OCI-LY1 (cell line): Measurements from ENCODE around the gene SYT7.

ENCODE experiments used
- H2AFZ ChIP-seq: fragments of 200-600 bp; sonication (generic), shearing (Covaris generic); 2 replicates; pipeline ENCODE4 v1.6.0; 2014; ENCODE audit warnings: antibody characterized with exemption, mild to moderate bottlenecking, low read length
- H3F3A ChIP-seq: fragments of 200-600 bp; sonication (generic), shearing (Covaris generic); 2 replicates; pipeline ENCODE4 v1.6.0; 2014; ENCODE audit warnings: mild to moderate bottlenecking, antibody characterized with exemption, low read length, moderate library complexity; ENCODE audit not compliant: insufficient read depth
- H3K27ac ChIP-seq: fragments of 200-600 bp; sonication (generic); 2 replicates; pipeline ENCODE4 v1.5.1; 2014; ENCODE audit warnings: low read length, mixed run types, mild to moderate bottlenecking, low read depth; ENCODE audit not compliant: poor library complexity, severe bottlenecking
- H3K27me3 ChIP-seq: fragments of 200-600 bp; sonication (generic); 2 replicates; pipeline ENCODE4 v1.6.0; 2014; ENCODE audit warnings: antibody characterized with exemption, mild to moderate bottlenecking, low read length, moderate library complexity; ENCODE audit not compliant: insufficient read depth
- H3K36me3 ChIP-seq: fragments of 200-600 bp; sonication (generic); 2 replicates; pipeline ENCODE4 v1.6.1; 2014; ENCODE audit warnings: mild to moderate bottlenecking, antibody characterized with exemption, low read length, moderate library complexity, mixed read lengths; ENCODE audit not compliant: insufficient read depth
- H3K4me1 ChIP-seq: fragments of 200-600 bp; sonication (generic); 2 replicates; pipeline ENCODE4 v1.5.1; 2014; ENCODE audit warnings: mild to moderate bottlenecking, low read length, moderate library complexity; ENCODE audit not compliant: insufficient read depth, severe bottlenecking
- H3K4me2 ChIP-seq: fragments of 200-600 bp; sonication (generic), shearing (Covaris generic); 2 replicates; pipeline ENCODE4 v1.6.1; 2014; ENCODE audit warnings: low read length
- H3K4me3 ChIP-seq: fragments of 200-600 bp; sonication (generic); 2 replicates; pipeline ENCODE4 v1.5.1; 2014; ENCODE audit warnings: low read length, low read depth, mild to moderate bottlenecking, mixed read lengths; ENCODE audit not compliant: poor library complexity, severe bottlenecking
- H3K79me2 ChIP-seq: fragments of 200-600 bp; shearing (Covaris generic); 2 replicates; pipeline ENCODE4 v1.6.1; 2016; ENCODE audit warnings: mixed run types, low read length, mixed read lengths; ENCODE audit not compliant: insufficient read depth
- H3K9ac ChIP-seq: fragments of 200-600 bp; sonication (generic), shearing (Covaris generic); 2 replicates; pipeline ENCODE4 v1.6.1; 2014; ENCODE audit warnings: mild to moderate bottlenecking, low read length, mixed read lengths
- H3K9me2 ChIP-seq: fragments of 200-600 bp; sonication (generic), shearing (Covaris generic); 2 replicates; pipeline ENCODE4 v1.6.1; 2014; ENCODE audit warnings: low read depth, mild to moderate bottlenecking, low read length, mixed read lengths
- H3K9me3 ChIP-seq: fragments of 200-600 bp; shearing (Covaris generic); 2 replicates; pipeline ENCODE4 v1.6.1; 2014; ENCODE audit warnings: low read length, mixed read lengths
- H4K20me1 ChIP-seq: fragments of 200-600 bp; sonication (generic), shearing (Covaris generic); 2 replicates; pipeline ENCODE4 v1.6.0; 2016; ENCODE audit warnings: mild to moderate bottlenecking, low read length; ENCODE audit not compliant: insufficient read depth
- EZH2 ChIP-seq: fragments of 200-600 bp; sonication (generic), shearing (Covaris generic); IDR thresholded peaks from 2 replicates; pipeline ENCODE4 v1.8.0; 2017; ENCODE audit warnings: borderline replicate concordance, mixed run types, mild to moderate bottlenecking, antibody characterized with exemption, low read length, moderate library complexity, mixed read lengths
- TF ChIP-seq, protein P1 (sequence below): fragments of 200-600 bp; sonication (generic), shearing (Covaris generic); IDR thresholded peaks from 2 replicates; pipeline ENCODE4 v1.5.1; 2017; ENCODE audit warnings: mild to moderate bottlenecking, antibody characterized with exemption, low read length, moderate library complexity, mixed read lengths

Gene SYT7

DNA sequence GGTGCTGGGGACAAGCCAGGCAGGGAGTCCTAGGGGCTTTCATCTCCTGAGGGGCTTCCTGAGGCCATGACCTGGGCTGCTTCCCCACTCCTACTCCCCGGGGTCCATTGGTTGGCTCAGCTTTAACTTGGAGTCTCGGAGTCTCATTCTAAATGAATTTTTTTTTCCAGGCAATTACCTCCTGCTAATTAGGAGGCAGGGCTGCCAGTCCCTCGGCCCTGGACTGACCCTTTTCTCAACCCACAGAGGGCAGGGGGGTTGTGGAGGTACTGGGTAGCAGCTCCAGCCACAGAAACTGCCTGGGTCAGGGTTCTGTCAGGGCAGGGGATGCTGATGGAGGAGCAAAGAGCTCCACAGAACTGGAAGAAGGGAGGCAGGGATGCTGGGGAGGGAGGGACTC, 11.9 kb downstream of the SYT7 start:
- Histone ChIP-seq H3K4me3 (no peak overlapping the region), H3K27me3 (no peaks in the 10 kb centered on the region; the same call in 1 of the 2 replicates)

DNA sequence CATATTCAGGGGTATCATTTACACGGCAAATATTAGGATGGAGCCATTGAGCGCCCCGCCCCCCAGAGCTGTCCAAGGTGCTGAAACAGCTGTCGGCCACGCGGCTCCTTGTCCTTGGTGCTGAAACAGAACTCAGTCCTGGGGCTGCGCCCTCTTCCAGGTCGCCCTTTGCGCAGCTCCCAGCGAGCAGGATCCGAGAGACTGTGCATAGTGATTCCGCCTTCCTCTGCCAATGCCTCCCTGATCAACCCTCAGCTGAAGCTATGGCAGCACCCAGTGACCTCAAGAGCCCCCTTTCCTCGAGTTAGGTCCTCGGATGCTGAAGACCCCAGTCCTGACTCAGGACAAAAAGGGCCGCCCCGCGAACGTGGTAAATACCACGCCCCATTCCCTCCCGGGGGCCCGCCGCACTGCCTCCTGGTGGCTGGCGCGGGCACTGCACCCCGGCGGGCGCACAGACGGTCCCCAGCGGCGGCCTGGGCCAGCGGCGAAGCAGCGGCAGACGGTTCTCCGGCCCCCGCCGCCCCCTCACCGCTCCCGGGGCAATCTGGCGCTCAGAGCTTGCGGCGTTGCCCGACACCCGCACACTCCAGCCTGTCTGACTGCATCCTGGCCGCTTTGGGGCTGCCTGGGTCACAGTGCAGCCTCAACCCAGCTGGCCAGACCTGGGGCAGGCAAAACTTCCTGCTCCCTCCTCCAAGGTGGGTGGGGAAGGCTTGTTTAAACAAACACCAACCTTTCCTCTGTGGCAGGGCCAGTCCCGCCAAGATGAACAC, 13.4 kb downstream of the SYT7 start:
- no peaks in the 10 kb centered on the region for H3K36me3 ChIP-seq
- H4K20me1 ChIP-seq, result no peaks in the 10 kb centered on the region
- H3K4me2 ChIP-seq, result no peak overlapping the region
- no peaks in the 10 kb centered on the region for H3K4me1 ChIP-seq
- H3F3A ChIP-seq, result no peaks in the 10 kb centered on the region
- H3K4me3 ChIP-seq, result no peak overlapping the region
- no peak overlapping the region for H3K9ac ChIP-seq
- H3K27me3 ChIP-seq, result no peaks in the 10 kb centered on the region
- no peaks in the 10 kb centered on the region for H3K9me3 ChIP-seq
- no peaks in the 10 kb centered on the region for H3K79me2 ChIP-seq
- TF ChIP-seq, protein P1, sequence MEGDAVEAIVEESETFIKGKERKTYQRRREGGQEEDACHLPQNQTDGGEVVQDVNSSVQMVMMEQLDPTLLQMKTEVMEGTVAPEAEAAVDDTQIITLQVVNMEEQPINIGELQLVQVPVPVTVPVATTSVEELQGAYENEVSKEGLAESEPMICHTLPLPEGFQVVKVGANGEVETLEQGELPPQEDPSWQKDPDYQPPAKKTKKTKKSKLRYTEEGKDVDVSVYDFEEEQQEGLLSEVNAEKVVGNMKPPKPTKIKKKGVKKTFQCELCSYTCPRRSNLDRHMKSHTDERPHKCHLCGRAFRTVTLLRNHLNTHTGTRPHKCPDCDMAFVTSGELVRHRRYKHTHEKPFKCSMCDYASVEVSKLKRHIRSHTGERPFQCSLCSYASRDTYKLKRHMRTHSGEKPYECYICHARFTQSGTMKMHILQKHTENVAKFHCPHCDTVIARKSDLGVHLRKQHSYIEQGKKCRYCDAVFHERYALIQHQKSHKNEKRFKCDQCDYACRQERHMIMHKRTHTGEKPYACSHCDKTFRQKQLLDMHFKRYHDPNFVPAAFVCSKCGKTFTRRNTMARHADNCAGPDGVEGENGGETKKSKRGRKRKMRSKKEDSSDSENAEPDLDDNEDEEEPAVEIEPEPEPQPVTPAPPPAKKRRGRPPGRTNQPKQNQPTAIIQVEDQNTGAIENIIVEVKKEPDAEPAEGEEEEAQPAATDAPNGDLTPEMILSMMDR, result peak; percentile 51
- TF ChIP-seq EZH2, result no peak
- no peak overlapping the region for H3K27ac ChIP-seq
- H3K9me2 ChIP-seq, result no peaks in the 10 kb centered on the region
- no peak overlapping the region for H2AFZ ChIP-seq

More for the DNA sequence above, 11.9 kb downstream of the SYT7 start:
- Histone ChIP-seq H3K4me2 (no peak overlapping the region), H3K4me1 (no peaks in the 10 kb centered on the region), H3F3A (no peaks in the 10 kb centered on the region), H4K20me1 (no peaks in the 10 kb centered on the region), H3K27ac (no peak overlapping the region), H3K9me3 (no peaks in the 10 kb centered on the region), H3K36me3 (no peaks in the 10 kb centered on the region), H2AFZ (no peak overlapping the region), H3K9ac (no peak overlapping the region), H3K79me2 (no peaks in the 10 kb centered on the region), H3K9me2 (no peaks in the 10 kb centered on the region)
- TF ChIP-seq, protein P1, result no peak
- no peak for TF ChIP-seq EZH2

DNA sequence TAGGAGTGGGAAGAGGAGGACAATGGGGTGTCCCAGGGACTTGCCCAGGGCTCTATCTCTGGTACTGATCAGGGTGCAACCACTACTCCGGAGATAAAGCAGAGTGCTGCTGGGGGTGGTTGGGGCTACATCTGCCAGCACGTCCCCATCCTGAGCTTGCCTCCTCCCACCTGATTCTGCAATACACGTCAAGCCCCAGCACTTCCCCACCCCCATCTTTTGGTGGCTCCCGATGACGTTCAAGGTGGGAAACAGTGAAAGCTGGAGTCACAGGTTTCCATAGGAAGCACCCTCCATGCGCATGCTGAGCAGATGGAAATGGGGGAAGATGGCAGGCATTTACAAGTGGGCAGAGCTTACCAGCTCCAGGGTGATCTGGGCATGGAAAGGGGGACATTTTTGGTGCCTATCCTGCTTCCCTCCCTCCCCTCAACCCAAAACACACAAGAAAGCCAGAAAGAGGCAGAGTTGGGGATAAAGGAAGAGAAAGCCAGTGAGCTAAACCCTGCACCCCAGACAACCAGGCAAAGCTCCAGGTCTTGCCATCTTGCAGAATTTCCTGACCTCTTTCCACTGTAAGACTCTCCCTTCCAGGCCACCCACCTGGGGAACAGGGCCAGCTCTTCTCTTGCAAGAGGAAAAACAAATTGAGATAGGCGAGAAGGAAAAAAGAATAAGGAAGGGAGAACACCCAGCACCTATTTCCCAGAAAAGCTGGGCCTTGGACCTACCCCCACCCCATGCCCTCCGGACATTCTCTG, 15.8 kb downstream of the SYT7 start:
- no peak overlapping the region for H3K27ac ChIP-seq
- H3K4me1 ChIP-seq, result no peaks in the 10 kb centered on the region
- H3K4me2 ChIP-seq, result no peak overlapping the region
- no peak overlapping the region for H3K9ac ChIP-seq
- H3K36me3 ChIP-seq, result no peaks in the 10 kb centered on the region
- H3K9me3 ChIP-seq, result no peaks in the 10 kb centered on the region
- no peak overlapping the region for H2AFZ ChIP-seq
- H4K20me1 ChIP-seq, result no peaks in the 10 kb centered on the region
- TF ChIP-seq, protein P1, result no peak
- TF ChIP-seq EZH2, result no peak
- H3K9me2 ChIP-seq, result no peaks in the 10 kb centered on the region
- no peaks in the 10 kb centered on the region for H3K27me3 ChIP-seq
- H3K4me3 ChIP-seq, result no peak overlapping the region
- H3F3A ChIP-seq, result no peaks in the 10 kb centered on the region
- no peaks in the 10 kb centered on the region for H3K79me2 ChIP-seq
